Astrocyte of the cerebellum (primary cell): ENCODE measurements around the gene OLIG2.

Experiments
- DNase-seq: peaks from one replicate; pipeline ENCODE4 v3.0.0-alpha.2; 2011; ENCODE audit warnings: low read depth
- H3K4me3 ChIP-seq: 2 replicates; pipeline ENCODE4 v1.5.1; 2011; ENCODE audit warnings: mild to moderate bottlenecking, low read depth, low read length, moderate library complexity
- in situ Hi-C: cut with HindIII; loops from 2 replicates; pipeline ENCODE4 v1.10.0; 2017; ENCODE audit warnings: low sequenced_read_pairs
- TF ChIP-seq, protein P1 (sequence below): IDR thresholded peaks from 2 replicates; pipeline ENCODE4 v1.5.1; 2012; ENCODE audit warnings: low read length, low read depth, moderate library complexity, mild to moderate bottlenecking; ENCODE audit errors: missing control alignments

OLIG2 gene

DNA sequence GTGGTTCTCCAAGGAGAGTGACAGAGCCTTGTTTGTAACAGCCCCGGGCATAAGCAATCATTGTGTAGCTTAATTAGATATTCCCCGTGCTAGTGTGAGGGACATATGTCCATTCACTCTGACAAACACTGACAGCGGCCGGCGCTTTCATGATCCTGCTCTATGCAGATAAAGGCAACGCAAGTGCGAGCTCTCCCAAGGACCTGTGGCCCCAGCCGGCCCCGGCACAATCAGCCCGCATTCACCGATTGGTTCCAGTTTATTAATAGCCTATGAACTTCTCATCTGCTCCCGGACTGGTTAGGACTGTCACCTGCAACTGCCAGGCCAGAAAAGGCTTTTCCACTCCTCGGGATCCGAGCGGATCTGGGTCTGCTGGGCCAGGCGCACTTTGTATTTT lies 26.2 kb downstream of the OLIG2 start:
- TF ChIP-seq, protein P1, sequence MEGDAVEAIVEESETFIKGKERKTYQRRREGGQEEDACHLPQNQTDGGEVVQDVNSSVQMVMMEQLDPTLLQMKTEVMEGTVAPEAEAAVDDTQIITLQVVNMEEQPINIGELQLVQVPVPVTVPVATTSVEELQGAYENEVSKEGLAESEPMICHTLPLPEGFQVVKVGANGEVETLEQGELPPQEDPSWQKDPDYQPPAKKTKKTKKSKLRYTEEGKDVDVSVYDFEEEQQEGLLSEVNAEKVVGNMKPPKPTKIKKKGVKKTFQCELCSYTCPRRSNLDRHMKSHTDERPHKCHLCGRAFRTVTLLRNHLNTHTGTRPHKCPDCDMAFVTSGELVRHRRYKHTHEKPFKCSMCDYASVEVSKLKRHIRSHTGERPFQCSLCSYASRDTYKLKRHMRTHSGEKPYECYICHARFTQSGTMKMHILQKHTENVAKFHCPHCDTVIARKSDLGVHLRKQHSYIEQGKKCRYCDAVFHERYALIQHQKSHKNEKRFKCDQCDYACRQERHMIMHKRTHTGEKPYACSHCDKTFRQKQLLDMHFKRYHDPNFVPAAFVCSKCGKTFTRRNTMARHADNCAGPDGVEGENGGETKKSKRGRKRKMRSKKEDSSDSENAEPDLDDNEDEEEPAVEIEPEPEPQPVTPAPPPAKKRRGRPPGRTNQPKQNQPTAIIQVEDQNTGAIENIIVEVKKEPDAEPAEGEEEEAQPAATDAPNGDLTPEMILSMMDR, result no peak
- DNase-seq, result no peak

DNA sequence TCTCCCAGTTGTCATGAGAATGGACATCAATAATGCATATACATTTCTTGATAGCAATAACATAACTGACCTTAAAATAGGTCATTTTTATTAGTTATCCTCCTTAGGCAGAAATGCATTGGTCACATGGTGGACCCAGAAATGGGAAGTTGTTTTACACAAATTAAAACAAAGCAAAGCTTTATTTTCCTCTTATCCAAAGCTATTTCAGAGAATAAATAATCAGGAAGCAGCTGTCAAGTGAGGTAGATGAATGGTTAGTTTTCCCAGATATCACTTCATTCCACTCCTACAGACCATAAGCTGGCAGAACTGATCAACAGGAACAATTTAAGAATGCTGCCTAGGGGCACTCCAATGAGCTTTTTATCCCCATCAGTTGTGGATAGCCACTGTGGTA lies 28.2 kb downstream of the OLIG2 start:
- no peak overlapping the region for H3K4me3 ChIP-seq
- TF ChIP-seq, protein P1, result no peak
- in situ Hi-C loops, result no loop called here
- DNase-seq, result no peak

More for the DNA sequence above, 26.2 kb downstream of the OLIG2 start:
- in situ Hi-C loops, result no loop called here
- no peak overlapping the region for H3K4me3 ChIP-seq

DNA sequence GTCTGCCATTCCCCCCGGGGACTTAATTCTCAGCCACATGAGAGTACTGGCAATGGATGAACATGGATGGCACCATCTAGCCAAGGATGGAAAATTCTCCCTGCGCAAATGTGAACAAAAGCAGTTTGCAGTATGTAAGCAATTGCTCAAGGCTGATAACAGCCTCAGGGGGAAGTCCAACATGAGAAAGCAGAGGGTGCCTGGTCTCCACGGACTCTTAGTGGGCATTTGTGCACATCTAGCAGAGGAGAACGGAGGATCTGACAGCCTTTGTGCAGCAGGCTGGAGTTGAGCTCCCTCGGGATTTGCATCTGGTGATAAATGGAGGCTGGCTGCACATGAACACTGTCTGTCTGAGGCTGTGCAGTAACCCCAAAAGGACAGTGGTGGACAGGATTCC lies 30.3 kb downstream of the OLIG2 start:
- TF ChIP-seq, protein P1, result no peak
- in situ Hi-C loops, result no loop called here
- no peak overlapping the region for H3K4me3 ChIP-seq
- no peak for DNase-seq

DNA sequence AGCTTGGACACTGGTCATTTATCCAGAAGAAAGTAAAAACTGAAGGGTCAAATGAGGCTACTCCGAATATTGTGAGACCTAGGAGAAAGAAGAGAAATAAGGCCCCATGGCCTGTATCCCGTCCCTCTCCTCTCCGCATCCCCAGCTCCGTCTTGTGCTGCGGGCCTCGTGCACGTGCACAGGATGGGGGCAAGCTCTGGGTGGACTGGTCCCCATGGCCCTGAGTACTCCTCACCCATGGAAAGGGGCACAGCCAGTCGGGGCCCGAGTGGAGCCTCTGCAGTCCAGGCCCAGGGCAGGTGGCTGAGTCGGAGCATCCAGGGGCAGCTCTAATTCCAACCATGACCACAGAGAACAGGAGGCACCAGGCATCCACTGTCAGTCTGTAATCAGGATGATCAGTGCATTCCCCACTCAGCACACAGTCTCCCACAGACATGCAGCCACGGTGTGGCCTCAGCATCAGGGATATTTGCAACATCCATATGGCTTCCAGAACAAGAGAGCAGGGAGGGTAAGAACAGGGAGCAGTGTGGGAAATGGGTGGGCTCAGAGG lies 31.7 kb downstream of the OLIG2 start:
- TF ChIP-seq, protein P1, result no peak
- in situ Hi-C loops, result no loop called here
- DNase-seq, result no peak
- no peak overlapping the region for H3K4me3 ChIP-seq

DNA sequence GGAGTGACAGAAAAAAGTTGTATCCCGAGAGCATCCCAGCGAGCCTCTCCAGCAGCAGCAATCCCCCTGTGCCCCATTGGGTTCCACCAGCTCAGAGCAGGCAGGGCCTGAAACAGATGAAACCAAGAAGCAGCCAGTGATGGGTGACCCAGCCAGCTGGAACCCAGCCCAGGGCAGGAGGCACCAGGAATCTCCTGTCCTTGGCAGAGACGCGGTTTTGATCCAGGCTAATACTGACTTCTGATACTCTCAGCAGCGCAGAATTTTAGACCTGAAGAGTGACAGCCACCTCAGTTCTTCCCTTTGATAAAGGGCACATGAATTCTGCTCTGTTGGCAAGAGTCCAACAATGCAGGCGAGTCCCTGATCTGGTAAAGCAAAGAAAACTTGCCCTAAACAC lies 32.8 kb downstream of the OLIG2 start:
- H3K4me3 ChIP-seq, result no peak overlapping the region
- in situ Hi-C loops, result no loop called here
- no peak for DNase-seq
- TF ChIP-seq, protein P1, result no peak

DNA sequence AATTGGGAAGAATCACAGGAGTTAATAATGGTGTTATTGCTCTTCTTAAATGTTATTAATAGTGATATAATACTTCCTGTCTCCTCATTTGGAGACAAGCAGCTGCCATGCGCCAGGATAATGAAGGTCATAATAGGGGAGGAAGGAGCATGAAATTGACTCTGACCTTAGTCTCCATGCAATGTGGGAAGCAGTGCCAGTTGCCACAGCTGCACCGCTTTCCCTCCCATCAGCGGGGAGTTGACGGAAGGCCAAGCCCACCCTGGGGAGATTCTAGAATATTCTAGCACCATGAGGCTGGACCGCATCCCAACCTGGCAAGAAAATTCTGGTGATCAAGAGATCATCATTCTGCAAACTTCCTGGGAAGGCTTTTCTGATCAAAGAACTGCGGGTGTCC lies 33.2 kb downstream of the OLIG2 start:
- in situ Hi-C loops, result no loop called here
- H3K4me3 ChIP-seq, result no peak overlapping the region
- TF ChIP-seq, protein P1, result no peak
- DNase-seq, result no peak

DNA sequence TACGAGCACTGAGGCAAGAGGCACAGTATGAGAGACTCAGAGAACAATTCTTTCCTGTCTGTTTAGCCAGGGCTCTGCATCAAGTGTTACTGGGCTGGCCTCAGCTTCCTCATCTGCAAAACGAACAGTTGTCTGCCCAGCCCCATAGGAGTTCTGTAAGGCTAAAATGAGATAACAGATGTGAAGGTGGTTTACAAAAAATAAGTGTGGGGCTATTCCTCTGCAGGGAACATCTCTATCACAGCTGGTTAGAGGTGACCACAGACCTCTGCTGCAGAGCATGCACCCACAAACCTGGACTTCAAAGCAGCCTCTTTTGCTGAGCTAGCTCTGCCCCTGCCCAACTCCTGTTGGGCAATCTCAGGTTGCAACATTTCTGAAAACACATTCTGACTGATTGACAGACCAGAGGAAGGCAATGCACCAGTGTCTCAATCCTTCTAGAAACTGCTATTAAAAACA lies 33.7 kb downstream of the OLIG2 start:
- TF ChIP-seq, protein P1, result no peak
- in situ Hi-C loops, result no loop called here
- DNase-seq, result no peak
- no peak overlapping the region for H3K4me3 ChIP-seq
